DMS153 (cell line): ENCODE results near the gene WDSUB1.

Experiments used
- DNase-seq: peaks from one replicate; lab custom pipeline; 2025; lab: John Stamatoyannopoulos, UW

The WDSUB1 gene, protein sequence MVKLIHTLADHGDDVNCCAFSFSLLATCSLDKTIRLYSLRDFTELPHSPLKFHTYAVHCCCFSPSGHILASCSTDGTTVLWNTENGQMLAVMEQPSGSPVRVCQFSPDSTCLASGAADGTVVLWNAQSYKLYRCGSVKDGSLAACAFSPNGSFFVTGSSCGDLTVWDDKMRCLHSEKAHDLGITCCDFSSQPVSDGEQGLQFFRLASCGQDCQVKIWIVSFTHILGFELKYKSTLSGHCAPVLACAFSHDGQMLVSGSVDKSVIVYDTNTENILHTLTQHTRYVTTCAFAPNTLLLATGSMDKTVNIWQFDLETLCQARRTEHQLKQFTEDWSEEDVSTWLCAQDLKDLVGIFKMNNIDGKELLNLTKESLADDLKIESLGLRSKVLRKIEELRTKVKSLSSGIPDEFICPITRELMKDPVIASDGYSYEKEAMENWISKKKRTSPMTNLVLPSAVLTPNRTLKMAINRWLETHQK

DNA sequence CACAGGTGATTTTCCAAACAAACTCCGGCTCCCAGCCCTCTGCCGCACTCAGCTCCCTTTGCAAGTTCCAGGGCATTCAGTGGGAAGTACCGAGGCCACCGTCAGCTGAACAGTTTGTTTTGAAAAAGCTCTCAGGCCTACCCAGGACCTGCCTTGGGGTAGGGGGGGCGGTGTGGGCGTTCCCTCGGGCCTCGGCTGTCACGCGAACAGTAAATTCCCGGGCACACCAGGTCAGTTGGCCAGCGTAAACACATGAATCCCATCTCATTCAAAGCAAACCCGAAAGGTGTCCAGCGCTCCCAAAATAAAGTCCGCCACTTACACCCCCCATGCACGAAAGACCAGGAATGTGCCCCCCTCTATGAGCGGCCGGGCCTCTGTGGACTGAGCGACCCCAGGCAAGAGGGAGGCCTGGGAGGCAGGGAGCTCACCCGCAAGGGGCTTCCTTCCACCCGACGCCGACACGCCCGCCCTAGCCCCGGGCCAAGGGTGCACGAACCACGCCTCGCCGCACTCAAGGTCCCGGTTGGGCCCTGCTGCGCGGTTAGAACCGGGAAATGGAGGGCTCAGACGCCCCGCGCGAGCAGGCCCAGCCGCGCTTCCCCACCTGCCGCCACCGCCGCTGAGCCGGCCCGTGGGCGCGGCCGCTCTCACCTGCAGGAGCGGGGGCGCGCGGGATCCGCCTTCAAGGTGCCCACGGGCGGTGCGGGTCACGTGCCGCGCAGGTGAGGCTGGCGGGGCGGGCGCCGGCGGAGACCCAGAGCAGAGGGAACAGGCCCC, at the start of gene WDSUB1:
TSS of gene WDSUB1 (minus strand) at position 775 of the 780 bp plus-strand sequence. CDS start 3,634 bp downstream, outside the sequence.
- DNase-seq, result peak; percentile 56

DNA sequence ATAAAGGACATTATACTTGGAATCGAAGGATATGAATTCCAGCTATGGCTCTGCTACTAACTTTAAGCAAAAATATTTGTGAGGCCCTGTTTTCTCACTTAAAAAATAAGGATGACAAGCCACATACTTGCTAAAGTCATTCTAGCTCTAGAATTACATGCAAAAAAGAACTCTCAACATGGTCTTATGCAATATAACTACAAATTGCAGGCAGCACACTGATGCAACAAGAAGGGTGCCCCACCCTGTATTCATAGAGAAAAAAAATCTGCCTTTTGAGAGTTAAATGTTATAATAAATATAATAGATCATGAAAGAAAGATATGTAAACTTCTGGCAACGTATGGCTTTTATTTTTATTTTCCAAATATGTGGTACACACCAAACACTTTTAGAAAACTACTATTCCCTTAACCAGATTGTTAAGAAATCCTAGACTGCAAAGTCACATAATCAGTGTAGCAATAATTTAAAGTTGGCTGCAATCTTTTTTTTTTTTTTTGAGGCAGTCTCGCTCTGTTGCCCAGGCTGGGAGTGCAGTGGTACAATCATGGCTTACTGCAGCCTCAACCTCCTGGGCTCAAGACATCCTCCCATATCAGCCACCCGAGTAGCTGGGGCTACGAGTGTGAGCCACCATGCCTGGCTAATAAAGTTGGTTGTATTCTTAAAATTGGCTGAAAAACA, 40.2 kb upstream of the WDSUB1 start:
- no peak for DNase-seq

- DNase-seq, result no peak
Measured at GRCh38 chr2:159322419-159322818, 35.9 kb upstream of the WDSUB1 start.

- no peak for DNase-seq
Measured at GRCh38 chr2:159317392-159318088, 31.0 kb upstream of the WDSUB1 start.

GRCh38 chr2:159307942-159308341, 21.4 kb upstream of the WDSUB1 start:
- DNase-seq, result no peak

GRCh38 chr2:159300586-159300985, 14.1 kb upstream of the WDSUB1 start:
- no peak for DNase-seq

GRCh38 chr2:159298967-159299366, 12.5 kb upstream of the WDSUB1 start:
- no peak for DNase-seq

DNA sequence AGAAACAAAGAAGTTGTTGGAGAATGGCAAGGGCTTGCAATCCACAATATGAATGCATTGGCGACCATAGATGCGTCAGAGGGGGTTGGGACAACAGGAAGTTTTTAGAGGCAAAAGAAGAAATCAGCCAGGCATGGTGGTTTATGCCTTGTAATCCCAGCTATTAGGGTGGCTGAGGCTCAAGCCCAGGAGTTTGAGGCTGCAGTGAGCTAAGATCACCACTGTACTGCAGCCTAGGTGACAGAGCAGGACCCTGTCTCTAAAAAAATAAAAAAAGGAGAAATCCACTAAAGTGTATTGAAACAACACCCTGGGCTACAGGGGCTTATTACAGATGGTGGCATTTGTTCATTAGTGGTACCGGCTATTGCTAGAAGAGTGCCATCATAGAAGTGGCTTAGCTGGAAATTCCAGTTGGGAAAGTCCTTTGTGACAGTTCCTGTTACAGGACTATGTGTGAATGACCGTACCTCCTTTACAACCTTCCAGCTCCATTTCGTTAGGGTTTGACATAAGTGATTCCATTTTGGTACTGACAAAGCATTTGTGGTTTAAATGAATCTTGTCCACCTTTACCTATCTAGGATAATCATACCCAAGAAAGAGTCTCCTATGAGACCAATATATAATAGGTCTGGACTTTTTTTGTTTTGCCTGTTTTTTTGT, 10.7 kb upstream of the WDSUB1 start:
- no peak for DNase-seq

GRCh38 chr2:159292157-159292556, 5.7 kb upstream of the WDSUB1 start:
- DNase-seq, result no peak

DNA sequence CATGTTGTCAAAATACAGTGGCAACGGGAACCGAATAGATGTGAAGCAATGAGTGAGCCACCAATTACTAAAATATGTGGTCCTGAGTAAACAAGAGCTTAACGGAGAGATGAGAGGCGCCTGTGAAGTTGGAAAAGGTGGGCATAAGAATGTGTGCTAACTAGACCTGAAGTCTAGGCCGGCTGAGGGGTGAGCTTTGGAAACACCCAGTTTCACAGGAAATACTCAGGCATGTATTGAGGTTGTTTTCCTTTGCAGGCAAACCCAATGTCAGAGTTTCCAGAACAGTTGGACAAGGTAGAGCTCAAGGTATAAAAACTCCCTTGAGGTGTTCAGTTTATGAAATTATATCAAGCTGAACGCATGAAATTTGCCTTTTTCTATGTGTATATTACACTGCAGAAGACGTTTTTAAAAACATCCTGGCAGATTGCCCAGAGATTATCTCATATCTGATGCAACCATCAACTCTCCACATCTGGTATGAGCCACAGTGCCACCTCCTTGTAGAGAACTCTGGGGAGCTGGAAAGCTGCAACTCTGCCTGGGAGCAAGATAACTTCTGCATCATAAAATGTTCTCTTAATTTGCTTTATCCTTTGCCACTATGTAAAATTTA, 3.9 kb upstream of the WDSUB1 start:
- peak; percentile 51 for DNase-seq

DNA sequence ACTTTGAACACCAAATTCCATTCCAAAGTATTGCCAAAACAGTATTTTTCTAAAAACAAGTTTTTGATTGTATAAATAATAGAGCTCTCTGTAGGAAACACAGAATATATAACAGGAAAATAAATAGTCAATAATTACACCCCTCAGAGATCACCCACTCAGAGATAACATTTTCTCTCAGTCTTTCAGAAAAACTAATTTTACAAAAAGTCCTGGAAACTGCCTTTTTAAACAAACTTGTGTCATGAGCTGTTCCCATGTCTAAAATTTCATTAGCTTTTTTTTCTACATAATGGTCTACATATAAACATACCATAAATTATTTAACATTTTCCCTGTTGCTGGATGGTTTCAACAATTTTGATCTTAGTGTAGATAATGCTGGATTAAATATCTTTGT, 1.2 kb upstream of the WDSUB1 start:
- DNase-seq, result no peak

DNA sequence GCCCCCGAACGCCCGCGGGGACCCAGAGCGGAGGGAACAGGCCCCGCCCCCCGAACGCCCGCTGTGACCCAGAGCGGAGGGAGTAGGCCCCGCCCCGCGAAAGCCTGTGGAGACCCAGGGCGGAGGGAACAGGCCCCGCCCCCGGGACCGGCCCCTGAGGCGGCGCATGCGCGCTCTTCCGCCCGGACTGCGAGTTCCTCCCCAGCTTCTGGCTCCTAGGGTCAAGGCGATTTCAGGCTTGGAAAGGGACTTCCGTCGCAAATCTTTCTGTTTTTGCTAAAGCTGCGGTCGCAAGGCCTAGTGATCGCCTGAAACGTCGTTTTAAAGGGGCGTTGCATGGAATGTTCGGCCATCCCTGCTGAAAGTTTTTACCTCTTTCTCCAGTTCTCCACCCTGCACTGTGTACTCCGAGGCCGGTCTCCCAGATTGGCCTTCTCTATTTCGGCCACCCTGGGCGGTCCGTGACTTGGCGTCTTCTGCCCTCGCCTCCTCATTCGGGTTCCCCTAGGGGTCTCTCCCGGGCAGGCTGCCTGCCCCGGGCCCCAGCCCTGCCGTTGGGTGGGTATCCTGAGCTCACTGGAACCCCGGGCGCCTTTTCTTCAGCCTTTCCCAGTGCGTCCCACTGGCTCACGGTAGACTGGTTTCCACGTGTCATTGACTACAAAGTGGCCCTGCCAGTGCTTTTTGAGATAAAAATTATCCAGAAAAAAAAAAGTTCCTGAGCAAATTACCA, 372 bp upstream of the WDSUB1 start:
- DNase-seq, result peak; percentile 98

DNA sequence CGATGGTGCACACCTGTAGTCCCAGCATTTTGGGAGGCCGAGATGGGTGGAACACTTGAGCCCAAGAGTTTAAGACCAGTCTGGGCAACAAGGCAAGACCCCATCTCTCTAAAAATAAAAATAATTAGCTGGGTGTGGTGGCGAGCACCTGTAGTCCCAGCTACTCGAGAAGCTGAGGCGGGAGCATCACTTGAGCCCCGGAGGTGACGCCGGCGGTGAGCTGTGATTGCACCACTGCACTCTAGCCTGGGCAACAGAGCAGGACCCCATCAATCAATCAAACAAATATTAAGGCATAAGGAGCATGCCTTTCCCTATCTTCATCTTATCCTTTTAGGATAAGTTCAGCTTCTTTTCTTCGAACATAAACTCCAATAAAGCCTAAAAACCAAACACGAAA, 1.1 kb downstream of the WDSUB1 start:
- DNase-seq, result no peak

GRCh38 chr2:159283529-159283928, 3.0 kb downstream of the WDSUB1 start:
- no peak for DNase-seq

- no peak for DNase-seq
Measured at GRCh38 chr2:159281002-159281401, 5.5 kb downstream of the WDSUB1 start.

GRCh38 chr2:159279700-159280099, 6.8 kb downstream of the WDSUB1 start:
- DNase-seq, result no peak

GRCh38 chr2:159275111-159275510, 11.4 kb downstream of the WDSUB1 start:
- DNase-seq, result no peak

- no peak for DNase-seq
Measured at GRCh38 chr2:159272156-159272555, 14.3 kb downstream of the WDSUB1 start.

GRCh38 chr2:159270744-159271379, 15.6 kb downstream of the WDSUB1 start:
- DNase-seq, result no peak

DNA sequence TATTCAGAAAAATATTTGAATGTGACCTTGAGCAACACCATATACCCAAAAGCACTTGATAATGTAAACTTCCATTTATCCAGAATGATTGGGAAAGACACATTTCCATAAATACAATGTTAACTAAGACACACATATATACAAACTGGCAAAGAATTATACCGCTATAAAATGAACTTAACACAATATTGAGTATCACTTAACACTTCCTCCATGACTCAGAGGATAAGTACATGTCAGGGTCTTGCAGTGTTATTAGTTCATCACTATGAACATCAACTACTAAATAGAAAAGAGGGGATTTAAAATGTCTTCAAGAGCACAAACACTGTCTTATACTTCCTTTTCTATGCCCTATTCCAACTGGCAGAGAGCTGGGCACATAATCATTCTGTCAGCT, 18.6 kb downstream of the WDSUB1 start:
- no peak for DNase-seq
